HG03457 (cell line): ENCODE data around the gene TMC1.
"Not testable (repeated sequence)": the region's sequence is repeated elsewhere in the genome, so short reads cannot be mapped to it uniquely, and the experiment has no call there.

Source experiments
- ATAC-seq: cut with Tn5 transposase; IDR thresholded peaks from one replicate; pipeline ENCODE4 v1.9.1; 2021; ENCODE audit warnings: moderate number of reproducible peaks; ENCODE audit not compliant: unreplicated experiment

TMC1 gene

DNA sequence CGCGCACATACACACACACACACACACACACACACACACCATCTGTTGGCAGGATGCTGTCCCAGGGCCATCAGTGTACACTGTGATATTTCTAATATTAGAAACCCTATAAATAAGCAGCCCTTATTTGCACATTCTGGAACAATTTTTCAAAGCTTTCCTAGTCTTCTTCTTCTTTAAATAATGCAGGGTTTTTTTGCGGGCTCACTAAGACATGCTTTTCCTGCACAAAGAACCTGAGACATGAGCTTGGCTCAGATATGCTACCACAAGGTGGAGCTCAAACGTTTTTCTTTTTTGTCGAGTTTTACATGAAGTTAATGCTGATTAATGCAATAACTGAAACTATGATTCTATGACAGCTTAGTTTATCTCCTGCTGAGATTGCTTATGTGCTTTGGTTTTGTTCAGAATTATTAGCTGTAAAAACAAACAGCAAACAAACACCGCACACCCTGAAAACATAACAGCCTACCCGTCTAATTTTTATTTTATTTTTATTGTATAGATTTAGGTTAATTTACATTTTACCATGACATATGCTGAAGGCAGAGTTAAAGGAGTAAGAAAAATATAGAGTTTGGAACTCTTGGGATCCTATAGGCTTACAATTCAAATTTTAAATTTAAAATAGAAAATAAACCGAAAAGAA, 335.7 kb downstream of the TMC1 start:
- no peak for ATAC-seq

DNA sequence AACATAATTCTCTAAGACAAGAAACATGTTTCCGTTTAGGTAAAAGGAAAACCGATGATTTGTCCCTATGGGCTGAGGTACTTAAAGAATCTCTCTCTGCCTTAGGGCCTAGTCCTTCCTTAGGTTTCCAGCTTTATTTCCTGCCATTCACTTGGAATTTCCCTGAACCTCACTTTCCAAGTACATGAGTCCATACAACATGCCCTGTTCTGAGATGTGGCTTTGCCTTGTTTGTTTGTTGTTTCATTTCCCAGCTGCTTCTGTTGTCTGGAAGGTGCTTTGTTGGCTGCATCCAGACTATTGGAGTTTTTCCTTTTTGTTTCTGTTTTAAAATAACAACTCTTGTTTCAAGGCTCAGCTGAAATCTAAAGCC, 336.2 kb downstream of the TMC1 start:
- no peak for ATAC-seq

- ATAC-seq: no peak
Measured at GRCh38 chr9:72858089-72858912, 336.9 kb downstream of the TMC1 start.

GRCh38 chr9:72862788-72863187, 341.4 kb downstream of the TMC1 start:
- not testable (repeated sequence) for ATAC-seq

- no peak for ATAC-seq
Measured at GRCh38 chr9:72863456-72864094, 342.2 kb downstream of the TMC1 start.

DNA sequence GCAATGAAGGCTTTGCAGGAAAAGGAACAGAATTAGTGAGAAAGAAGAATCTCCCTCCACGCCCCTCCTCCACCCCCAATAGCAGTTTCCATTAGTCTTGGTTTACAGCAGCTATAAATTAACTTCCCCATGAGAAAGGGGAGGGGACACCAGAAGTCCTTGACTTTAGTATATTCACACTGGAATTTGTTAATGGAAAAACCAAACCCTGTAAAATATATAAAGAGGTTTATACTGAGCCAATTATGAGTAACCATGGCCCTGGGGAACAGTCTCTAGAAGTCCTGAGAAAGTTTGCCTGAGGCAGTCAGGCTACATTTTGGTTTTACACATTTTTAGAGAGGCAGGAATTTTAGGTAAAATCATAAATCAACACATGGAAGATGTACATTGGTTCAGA, 342.9 kb downstream of the TMC1 start:
- ATAC-seq: no peak

DNA sequence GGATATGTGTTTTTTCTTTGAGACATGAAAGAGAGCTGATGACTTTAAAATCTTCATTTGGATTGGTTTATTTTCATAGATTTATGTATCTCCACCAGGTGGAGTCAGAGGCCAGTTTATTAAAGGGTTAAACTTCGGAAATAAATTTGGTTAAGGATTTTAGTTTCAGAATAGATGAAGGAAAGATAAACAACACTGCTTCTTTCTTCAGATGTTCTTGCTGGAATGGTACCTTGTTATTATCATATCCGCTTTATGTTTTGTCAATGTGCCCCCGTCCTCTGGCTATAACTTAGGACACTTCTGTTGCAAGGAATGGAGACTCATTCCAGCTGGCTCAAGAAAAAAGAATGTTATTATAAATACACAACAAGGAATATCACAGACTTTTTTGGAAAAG, 350.3 kb downstream of the TMC1 start:
- no peak for ATAC-seq

DNA sequence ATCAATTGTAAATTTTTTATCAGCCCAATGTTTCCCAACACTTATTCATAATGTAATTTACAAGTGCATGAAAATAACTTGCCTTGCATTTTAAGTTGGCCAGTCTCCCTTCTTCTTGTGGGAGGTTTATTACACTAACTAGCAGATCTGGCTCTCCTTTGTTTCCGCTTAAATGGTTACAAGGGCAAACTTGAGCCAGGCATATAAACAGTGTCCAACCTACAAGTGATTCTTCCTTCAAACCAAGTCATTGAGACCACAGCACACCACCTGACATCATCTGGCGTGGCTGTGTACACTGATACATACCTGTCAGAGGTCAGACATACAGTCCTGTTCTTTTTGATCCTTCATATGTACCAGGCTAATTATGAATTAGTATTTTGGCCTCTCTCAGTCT, 351.3 kb downstream of the TMC1 start:
- no peak for ATAC-seq

DNA sequence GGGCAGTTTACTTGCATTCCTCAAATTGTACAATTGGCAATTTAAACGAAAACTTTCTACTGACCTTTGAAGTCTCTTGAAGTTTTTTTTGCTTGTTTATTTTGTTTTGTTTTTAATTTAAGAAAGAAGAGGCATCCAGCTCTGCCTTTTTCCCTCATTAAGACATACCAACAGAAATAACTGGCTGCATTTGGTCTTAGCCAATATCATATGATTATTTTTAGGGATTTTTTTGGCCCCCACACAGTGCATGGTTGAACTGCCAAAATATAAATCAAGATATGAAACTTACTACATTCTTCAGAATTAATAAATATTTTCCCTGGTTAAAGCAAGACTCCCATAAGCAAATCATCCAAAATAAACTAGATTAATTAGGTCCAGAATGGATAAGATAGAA, 352.0 kb downstream of the TMC1 start:
- ATAC-seq: no peak

GRCh38 chr9:72874344-72874743, 352.9 kb downstream of the TMC1 start:
- ATAC-seq: no peak

DNA sequence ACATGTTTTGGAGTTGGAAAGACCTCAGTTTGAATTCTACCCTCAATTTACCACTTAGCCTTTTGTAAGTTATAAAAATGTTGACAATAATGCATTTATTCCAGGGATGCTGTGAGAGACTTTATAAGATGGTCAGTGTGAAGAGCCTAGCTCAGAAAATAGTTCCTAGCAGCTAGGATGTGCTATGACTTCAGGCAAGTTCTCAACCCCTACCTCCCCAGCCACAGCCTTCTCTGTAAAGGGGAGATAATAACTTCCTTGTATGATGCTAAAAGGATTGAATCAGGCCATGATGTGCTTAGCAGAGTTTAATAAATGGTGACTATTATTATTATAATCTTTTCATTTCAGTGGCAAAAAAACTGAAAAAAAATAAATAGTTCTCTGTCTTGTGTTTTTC, 353.8 kb downstream of the TMC1 start:
- no peak for ATAC-seq

DNA sequence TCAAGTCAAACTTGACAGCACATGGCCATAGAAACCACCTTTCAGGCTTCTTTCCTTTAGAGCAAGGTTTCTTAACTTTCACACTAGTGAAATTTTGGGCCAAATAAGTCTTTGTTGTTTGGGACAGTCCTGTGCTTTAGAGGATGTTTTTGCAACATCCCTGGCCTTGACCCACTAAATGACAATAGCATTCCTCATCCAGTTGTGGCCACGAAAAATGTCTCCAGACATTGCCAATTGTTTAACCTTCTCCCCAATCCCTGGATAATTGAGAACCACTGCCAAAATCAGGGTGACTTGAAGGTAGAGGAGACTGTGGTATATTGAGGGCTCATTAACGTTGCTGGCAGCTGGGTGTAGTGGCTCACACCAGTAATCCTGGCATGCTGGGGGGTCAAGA, 359.4 kb downstream of the TMC1 start:
- no peak for ATAC-seq

DNA sequence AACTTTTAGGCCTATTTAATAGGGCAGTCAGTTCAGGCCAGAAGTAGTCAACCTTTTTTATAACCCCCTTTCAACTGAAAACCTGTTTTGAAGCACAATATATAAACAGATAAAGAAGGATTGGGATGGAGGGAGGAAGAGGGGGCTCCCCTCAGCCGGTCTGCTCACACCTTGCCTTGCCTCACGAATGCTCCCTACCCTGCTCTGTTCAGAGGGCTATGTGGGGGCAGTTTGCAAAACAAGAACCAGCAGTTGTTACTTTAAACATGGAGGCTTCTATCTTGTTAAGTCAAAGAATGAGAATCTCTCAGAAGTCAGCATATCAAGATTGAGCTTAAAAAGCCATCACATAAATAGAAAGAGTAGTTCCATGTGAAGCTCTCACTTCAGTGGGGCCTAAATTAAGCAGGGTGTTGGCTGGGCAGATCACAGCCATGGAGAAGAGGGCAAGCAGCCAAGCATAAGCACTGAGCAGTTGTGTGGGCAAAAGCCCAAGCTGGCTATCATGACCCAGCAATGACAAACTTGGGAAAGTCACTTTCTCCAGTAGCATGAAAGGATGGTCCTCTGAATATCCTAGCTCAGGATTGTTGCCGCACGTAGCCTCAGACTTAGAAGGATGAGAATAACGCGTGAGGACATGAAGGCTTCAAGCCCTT, 360.8 kb downstream of the TMC1 start:
- ATAC-seq: no peak

- ATAC-seq: no peak
Measured at GRCh38 chr9:72883875-72884274, 362.5 kb downstream of the TMC1 start.

GRCh38 chr9:72884508-72884907, 363.1 kb downstream of the TMC1 start:
- no peak for ATAC-seq
